CD14-positive monocyte (primary cell): ENCODE results near the gene MYL12B. TPM values are rescaled to one million over a fixed set of nuclear protein-coding genes. Genes with fewer than 3 reads are reported as not detected.
A peak's percentile ranks its signal among the peaks of the same experiment; 100 is the strongest.

Source experiments
- DNase-seq, 3 donors: peaks; one replicate each; pipeline ENCODE4 v3.0.0-alpha.2; 2011 to 2022
- H2AFZ ChIP-seq: 2 replicates; pipeline ENCODE4 v1.6.0; 2012; ENCODE audit warnings: mild to moderate bottlenecking, low read depth, low read length, inconsistent platforms; ENCODE audit not compliant: insufficient read depth, poor library complexity, severe bottlenecking
- H3K27ac ChIP-seq, 2 donors: 1 replicate in 1 of 2; 2 replicates in 1 of 2; pipeline ENCODE4 v1.5.1; 2012 to 2013; ENCODE audit warnings: low read length in 2 of 2, control low read depth in 1 of 2, inconsistent platforms in 1 of 2, low read depth in 1 of 2, mild to moderate bottlenecking in 1 of 2
- H3K27me3 ChIP-seq, 2 donors: one replicate each; pipeline versions ENCODE4 v1.6.0 to v1.6.1; 2011 to 2013; ENCODE audit warnings: low read length in 2 of 2; ENCODE audit not compliant: control insufficient read depth in 2 of 2, insufficient read depth in 2 of 2
- H3K36me3 ChIP-seq, 2 donors: replicated peaks in 1 of 2; 1 replicate in 1 of 2; 2 replicates in 1 of 2; pipeline versions ENCODE4 v1.5.1 to v1.6.1; 2012 to 2013; ENCODE audit warnings: low read length in 2 of 2, control low read depth in 1 of 2, inconsistent platforms in 1 of 2, mild to moderate bottlenecking in 1 of 2; ENCODE audit not compliant: insufficient read depth in 2 of 2, control insufficient read depth in 1 of 2
- H3K4me1 ChIP-seq, 2 donors: 1 replicate in 1 of 2; 2 replicates in 1 of 2; pipeline versions ENCODE4 v1.5.1 to v1.6.1; 2012 to 2013; ENCODE audit warnings: low read length in 2 of 2, control low read depth in 1 of 2, inconsistent platforms in 1 of 2, mild to moderate bottlenecking in 1 of 2, moderate library complexity in 1 of 2; ENCODE audit not compliant: insufficient read depth in 2 of 2, control insufficient read depth in 1 of 2
- H3K4me2 ChIP-seq: replicated peaks from 2 replicates; pipeline ENCODE3; 2012; ENCODE audit warnings: low read length, moderate library complexity, mild to moderate bottlenecking; ENCODE audit not compliant: poor library complexity, severe bottlenecking; ENCODE audit errors: extremely low read depth
- H3K4me3 ChIP-seq, 3 experiments: fragments of 200-600 bp in 1 of 3; sonication (generic) in 1 of 3; replicated peaks in 1 of 3; 1 replicate in 2 of 3; 2 replicates in 1 of 3; pipeline ENCODE4 v1.5.1; 2011 to 2013; ENCODE audit warnings: low read length in 3 of 3, mild to moderate bottlenecking in 3 of 3, control low read depth in 2 of 3, low read depth in 2 of 3, inconsistent platforms in 1 of 3, moderate library complexity in 1 of 3
- H3K79me2 ChIP-seq: 2 replicates; pipeline ENCODE4 v1.6.0; 2012; ENCODE audit warnings: mild to moderate bottlenecking, control low read depth, inconsistent platforms, low read length, moderate library complexity; ENCODE audit not compliant: insufficient read depth
- H3K9ac ChIP-seq: 2 replicates; pipeline ENCODE4 v1.6.0; 2017; ENCODE audit warnings: low read length, mild to moderate bottlenecking; ENCODE audit not compliant: insufficient read depth, poor library complexity, severe bottlenecking
- H3K9me3 ChIP-seq, 2 donors: replicated peaks in 1 of 2; 1 replicate in 1 of 2; 2 replicates in 1 of 2; pipeline versions ENCODE4 v1.5.1 to v1.6.1; 2012 to 2013; ENCODE audit warnings: low read length in 2 of 2, control low read depth in 1 of 2; ENCODE audit not compliant: control insufficient read depth in 1 of 2, insufficient read depth in 1 of 2
- H4K20me1 ChIP-seq: 2 replicates; pipeline ENCODE4 v1.6.0; 2012; ENCODE audit warnings: mild to moderate bottlenecking, low read length, control low read depth, moderate library complexity; ENCODE audit not compliant: insufficient read depth
- H3K27ac Mint-ChIP-seq, 7 donors: one replicate each; pipeline ENCODE4 v1.8.0; 2020; ENCODE audit warnings: mild to moderate bottlenecking in 7 of 7, mixed read lengths in 7 of 7, moderate library complexity in 6 of 7, inconsistent platforms in 2 of 7
- H3K27me3 Mint-ChIP-seq, 3 donors: one replicate each; pipeline ENCODE4 v1.8.0; 2021 to 2022; ENCODE audit warnings: low read depth in 3 of 3, mild to moderate bottlenecking in 3 of 3, mixed read lengths in 3 of 3, moderate library complexity in 3 of 3, inconsistent platforms in 1 of 3
- H3K36me3 Mint-ChIP-seq, 2 donors: one replicate each; pipeline ENCODE4 v1.8.0; 2020; ENCODE audit warnings: mixed read lengths in 2 of 2, inconsistent platforms in 1 of 2, mild to moderate bottlenecking in 1 of 2
- H3K4me1 Mint-ChIP-seq: one replicate; pipeline ENCODE4 v1.8.0; 2020; ENCODE audit warnings: mild to moderate bottlenecking, mixed read lengths
- H3K4me3 Mint-ChIP-seq, 2 donors: one replicate each; pipeline ENCODE4 v1.8.0; 2020; ENCODE audit warnings: mild to moderate bottlenecking in 2 of 2, mixed read lengths in 2 of 2, moderate library complexity in 1 of 2
- H3K9me3 Mint-ChIP-seq, 7 donors: one replicate each; pipeline ENCODE4 v1.8.0; 2020 to 2022; ENCODE audit warnings: mixed read lengths in 7 of 7, mild to moderate bottlenecking in 6 of 7, moderate library complexity in 6 of 7, inconsistent platforms in 2 of 7
- WGBS: methylation state at CpG from one replicate; pipeline ENCODE4 v1.1.5; 2013; ENCODE audit warnings: missing lambda C conversion rate; ENCODE audit not compliant: insufficient coverage; 5-methylcytosine and 5-hydroxymethylcytosine counted together
- intact Hi-C, 2 donors: fragments of 100-400 bp; cut with micrococcal nuclease; formaldehyde crosslinking; loops; one replicate each; pipeline versions ENCODE4 v1.15.0 to v1.15.1; 2023
- polyA plus RNA-seq, 3 donors: library from polyadenylated mRNA; depleted of rRNA in 1 of 3; unstranded in 2 of 3; stranded (reverse) in 1 of 3; fragments of 300-500 nt in 2 of 3; fragments of >200 nt in 1 of 3; fragmentation: Illumina TruSeq in 2 of 3; gene quantifications; 1 replicate in 2 of 3; 2 replicates in 1 of 3; pipeline ENCODE4 v1.2.3, GENCODE V29; 2012 to 2021
- TF ChIP-seq, protein P1 (sequence below): fragments of 200-600 bp; IDR thresholded peaks from one replicate; pipeline ENCODE4 v1.8.0; 2022; ENCODE audit warnings: antibody characterized with exemption, mild to moderate bottlenecking

The MYL12B gene
- polyA plus RNA-seq, 3 donors = 295 to 814 (median 727) TPM

- Mint-ChIP-seq H3K27me3 (no peaks in the 10 kb centered on the region), H3K4me3 (no peak overlapping the region), H3K9me3 (peaks cover 0 to 2% (median 0%) of the 10 kb centered on the region in 7 donors), H3K27ac (peak overlapping the region in 6 of 7 donors; percentile 9 to 80 (median 58)), H3K36me3 (peaks cover 30 to 33% of the 10 kb centered on the region in 2 donors), H3K4me1 (peaks cover 31% of the 10 kb centered on the region)
- DNase-seq = peak in 2 of 3 donors; percentile 66 to 67
- intact Hi-C loops = loop anchor here (2.0 to 10.0 kb wide), 4 partner anchors 175 to 595 kb away; partner anchors contain the start of gene TGIF1 (in 1 of the 2)
- H2AFZ ChIP-seq = no peak overlapping the region
- TF ChIP-seq, protein P1, sequence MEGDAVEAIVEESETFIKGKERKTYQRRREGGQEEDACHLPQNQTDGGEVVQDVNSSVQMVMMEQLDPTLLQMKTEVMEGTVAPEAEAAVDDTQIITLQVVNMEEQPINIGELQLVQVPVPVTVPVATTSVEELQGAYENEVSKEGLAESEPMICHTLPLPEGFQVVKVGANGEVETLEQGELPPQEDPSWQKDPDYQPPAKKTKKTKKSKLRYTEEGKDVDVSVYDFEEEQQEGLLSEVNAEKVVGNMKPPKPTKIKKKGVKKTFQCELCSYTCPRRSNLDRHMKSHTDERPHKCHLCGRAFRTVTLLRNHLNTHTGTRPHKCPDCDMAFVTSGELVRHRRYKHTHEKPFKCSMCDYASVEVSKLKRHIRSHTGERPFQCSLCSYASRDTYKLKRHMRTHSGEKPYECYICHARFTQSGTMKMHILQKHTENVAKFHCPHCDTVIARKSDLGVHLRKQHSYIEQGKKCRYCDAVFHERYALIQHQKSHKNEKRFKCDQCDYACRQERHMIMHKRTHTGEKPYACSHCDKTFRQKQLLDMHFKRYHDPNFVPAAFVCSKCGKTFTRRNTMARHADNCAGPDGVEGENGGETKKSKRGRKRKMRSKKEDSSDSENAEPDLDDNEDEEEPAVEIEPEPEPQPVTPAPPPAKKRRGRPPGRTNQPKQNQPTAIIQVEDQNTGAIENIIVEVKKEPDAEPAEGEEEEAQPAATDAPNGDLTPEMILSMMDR = no peak
- 40% methylated on average over 6 of the region's 14 CpGs for WGBS
- H4K20me1 ChIP-seq = peaks cover 27% of the 10 kb centered on the region
- H3K4me3 ChIP-seq = no peak overlapping the region
- no peaks in the 10 kb centered on the region for H3K9me3 ChIP-seq
- peak overlapping the region in 1 of 2 donors; percentile 34 for H3K27ac ChIP-seq
- H3K36me3 ChIP-seq = peaks cover 30 to 43% of the 10 kb centered on the region in 2 donors
- H3K4me2 ChIP-seq = no peak overlapping the region
- peaks cover 17% of the 10 kb centered on the region for H3K79me2 ChIP-seq
- no peaks in the 10 kb centered on the region for H3K27me3 ChIP-seq
- no peak overlapping the region for H3K9ac ChIP-seq
- peaks cover 17 to 25% of the 10 kb centered on the region in 2 donors for H3K4me1 ChIP-seq
Observed at GRCh38 chr18:3279201-3280185, 17.6 kb downstream of the MYL12B start.
